Skeletal muscle satellite cell (primary cell): ENCODE data around the gene SCAPER.
"Not testable (repeated sequence)": the region's sequence is repeated elsewhere in the genome, so short reads cannot be mapped to it uniquely, and the experiment has no call there.

ENCODE experiments used
- H3K27me3 ChIP-seq: 2 replicates; pipeline ENCODE4 v1.7.0; 2013; ENCODE audit warnings: low read length; ENCODE audit not compliant: control insufficient read depth, insufficient read depth
- H3K36me3 ChIP-seq: 2 replicates; pipeline ENCODE4 v1.7.0; 2013; ENCODE audit warnings: mild to moderate bottlenecking, control low read depth, low read length; ENCODE audit not compliant: insufficient read depth
- H3K4me1 ChIP-seq: 2 replicates; pipeline ENCODE4 v1.7.0; 2013; ENCODE audit warnings: low read length; ENCODE audit not compliant: control insufficient read depth, insufficient read depth
- H3K4me2 ChIP-seq: 2 replicates; pipeline ENCODE4 v1.7.0; 2013; ENCODE audit warnings: mild to moderate bottlenecking, low read length
- H3K4me3 ChIP-seq: 2 replicates; pipeline ENCODE4 v1.7.0; 2013; ENCODE audit warnings: low read length
- H3K9ac ChIP-seq: 2 replicates; pipeline ENCODE4 v1.7.0; 2013; ENCODE audit warnings: mild to moderate bottlenecking, low read depth, low read length, moderate library complexity
- H3K9me3 ChIP-seq: replicated peaks from 2 replicates; pipeline ENCODE4 v1.7.0; 2013; ENCODE audit warnings: mild to moderate bottlenecking, control low read depth, low read length

The SCAPER gene

GRCh38 chr15:76843269-76843668 lies 61.9 kb downstream of the SCAPER start:
- no peak overlapping the region for H3K4me3 ChIP-seq
- no peaks in the 10 kb centered on the region for H3K27me3 ChIP-seq
- H3K4me2 ChIP-seq, result no peak overlapping the region
- peaks cover 8% of the 10 kb centered on the region for H3K4me1 ChIP-seq
- H3K36me3 ChIP-seq, result no peaks in the 10 kb centered on the region
- no peak overlapping the region for H3K9ac ChIP-seq
- no peaks in the 10 kb centered on the region for H3K9me3 ChIP-seq

- H3K4me3 ChIP-seq, result no peak overlapping the region
- H3K4me2 ChIP-seq, result no peak overlapping the region
- no peak overlapping the region for H3K9ac ChIP-seq
- H3K27me3 ChIP-seq, result no peaks in the 10 kb centered on the region
- H3K36me3 ChIP-seq, result no peaks in the 10 kb centered on the region
- H3K9me3 ChIP-seq, result no peaks in the 10 kb centered on the region
- H3K4me1 ChIP-seq, result peaks cover 8% of the 10 kb centered on the region
Observed at GRCh38 chr15:76840830-76841460, 64.2 kb downstream of the SCAPER start.

- no peak overlapping the region for H3K4me2 ChIP-seq
- peaks cover 6% of the 10 kb centered on the region for H3K4me1 ChIP-seq
- H3K36me3 ChIP-seq, result no peaks in the 10 kb centered on the region
- H3K9ac ChIP-seq, result no peak overlapping the region
- no peaks in the 10 kb centered on the region for H3K9me3 ChIP-seq
- H3K4me3 ChIP-seq, result no peak overlapping the region
- H3K27me3 ChIP-seq, result no peaks in the 10 kb centered on the region
Observed at GRCh38 chr15:76839173-76839572, 66.0 kb downstream of the SCAPER start.

- Histone ChIP-seq H3K4me3 (no peak overlapping the region), H3K27me3 (no peaks in the 10 kb centered on the region), H3K4me1 (no peaks in the 10 kb centered on the region), H3K9me3 (no peaks in the 10 kb centered on the region), H3K4me2 (no peak overlapping the region), H3K36me3 (no peaks in the 10 kb centered on the region), H3K9ac (no peak overlapping the region)
Observed at GRCh38 chr15:76837474-76837873, 67.7 kb downstream of the SCAPER start.

GRCh38 chr15:76829939-76830338 lies 75.2 kb downstream of the SCAPER start:
- Histone ChIP-seq H3K4me1 (no peaks in the 10 kb centered on the region), H3K4me3 (no peak overlapping the region), H3K9me3 (no peaks in the 10 kb centered on the region), H3K4me2 (no peak overlapping the region), H3K9ac (no peak overlapping the region), H3K36me3 (no peaks in the 10 kb centered on the region), H3K27me3 (no peaks in the 10 kb centered on the region)

GRCh38 chr15:76823890-76824289 lies 81.2 kb downstream of the SCAPER start:
- Histone ChIP-seq H3K9ac (no peak overlapping the region), H3K36me3 (no peaks in the 10 kb centered on the region), H3K27me3 (no peaks in the 10 kb centered on the region), H3K4me3 (no peak overlapping the region), H3K4me1 (no peaks in the 10 kb centered on the region), H3K9me3 (no peaks in the 10 kb centered on the region), H3K4me2 (no peak overlapping the region)

GRCh38 chr15:76823303-76823702 lies 81.8 kb downstream of the SCAPER start:
- Histone ChIP-seq H3K4me1 (no peaks in the 10 kb centered on the region), H3K4me3 (no peak overlapping the region), H3K36me3 (no peaks in the 10 kb centered on the region), H3K4me2 (no peak overlapping the region), H3K9ac (no peak overlapping the region), H3K27me3 (no peaks in the 10 kb centered on the region), H3K9me3 (no peaks in the 10 kb centered on the region)

GRCh38 chr15:76818926-76819325 lies 86.2 kb downstream of the SCAPER start:
- H3K9me3 ChIP-seq, H3K4me1 ChIP-seq, H3K36me3 ChIP-seq, H3K9ac ChIP-seq, H3K4me2 ChIP-seq, H3K27me3 ChIP-seq, H3K4me3 ChIP-seq: not testable (repeated sequence)

- no peak overlapping the region for H3K4me3 ChIP-seq
- H3K36me3 ChIP-seq, result no peaks in the 10 kb centered on the region
- H3K4me2 ChIP-seq, result no peak overlapping the region
- no peaks in the 10 kb centered on the region for H3K9me3 ChIP-seq
- no peak overlapping the region for H3K9ac ChIP-seq
- H3K4me1 ChIP-seq, result no peaks in the 10 kb centered on the region
- no peaks in the 10 kb centered on the region for H3K27me3 ChIP-seq
Observed at GRCh38 chr15:76815421-76815820, 89.7 kb downstream of the SCAPER start.

- Histone ChIP-seq H3K9me3 (no peaks in the 10 kb centered on the region), H3K36me3 (no peaks in the 10 kb centered on the region), H3K27me3 (no peaks in the 10 kb centered on the region), H3K4me2 (no peak overlapping the region), H3K9ac (no peak overlapping the region), H3K4me1 (no peaks in the 10 kb centered on the region), H3K4me3 (no peak overlapping the region)
Observed at GRCh38 chr15:76812381-76812780, 92.8 kb downstream of the SCAPER start.

GRCh38 chr15:76809412-76810103 lies 95.6 kb downstream of the SCAPER start:
- H3K4me3 ChIP-seq, result no peak overlapping the region
- H3K9ac ChIP-seq, result no peak overlapping the region
- no peaks in the 10 kb centered on the region for H3K27me3 ChIP-seq
- no peaks in the 10 kb centered on the region for H3K36me3 ChIP-seq
- peaks cover 3% of the 10 kb centered on the region for H3K4me1 ChIP-seq
- no peaks in the 10 kb centered on the region for H3K9me3 ChIP-seq
- H3K4me2 ChIP-seq, result no peak overlapping the region

GRCh38 chr15:76803049-76803571 lies 102.0 kb downstream of the SCAPER start:
- Histone ChIP-seq H3K4me3 (no peak overlapping the region), H3K36me3 (no peaks in the 10 kb centered on the region), H3K9ac (no peak overlapping the region), H3K9me3 (no peaks in the 10 kb centered on the region), H3K4me1 (peaks cover 3% of the 10 kb centered on the region), H3K27me3 (no peaks in the 10 kb centered on the region), H3K4me2 (no peak overlapping the region)
